ENCODE results near the gene LRRC25.

LRRC25 gene

GRCh38 chr19:18435842-18436670 is 38.6 kb upstream of the LRRC25 start:
- DNase-seq (ENCODE audit: low spot score) = no peak

DNA sequence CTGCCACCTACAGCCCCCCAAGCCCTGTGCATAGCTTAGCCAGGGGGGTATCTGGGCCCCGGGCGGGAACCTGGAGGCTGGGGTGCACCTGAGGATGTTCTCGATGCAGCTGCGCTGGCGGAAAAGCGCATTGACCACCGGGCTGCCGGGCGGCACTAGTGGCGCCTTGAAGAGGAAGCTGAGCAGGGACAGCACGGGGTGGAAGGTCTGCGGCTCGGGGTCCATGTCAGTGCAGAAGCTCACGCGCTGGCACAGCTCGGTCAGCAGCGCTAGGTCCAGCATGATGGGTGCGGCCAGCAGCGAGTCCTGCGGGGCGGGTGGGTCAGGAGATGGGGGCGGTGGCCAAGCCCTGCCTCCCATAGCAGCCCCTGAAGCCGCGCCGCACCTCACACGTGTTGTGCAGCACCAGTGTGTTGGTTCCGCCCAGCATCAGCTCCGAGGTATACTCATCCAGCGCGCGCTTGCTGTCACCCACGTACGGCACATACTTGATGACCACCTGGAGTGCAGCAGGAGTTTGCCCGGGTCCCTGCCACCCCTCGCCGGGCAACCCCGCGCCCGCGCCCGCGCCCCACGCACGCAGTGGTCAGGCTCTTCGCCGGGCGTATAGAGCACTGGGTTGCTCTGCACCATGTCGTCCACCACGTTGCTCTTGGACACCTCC is 37.9 kb upstream of the LRRC25 start:
- no peak for DNase-seq (ENCODE audit: low spot score)

DNA sequence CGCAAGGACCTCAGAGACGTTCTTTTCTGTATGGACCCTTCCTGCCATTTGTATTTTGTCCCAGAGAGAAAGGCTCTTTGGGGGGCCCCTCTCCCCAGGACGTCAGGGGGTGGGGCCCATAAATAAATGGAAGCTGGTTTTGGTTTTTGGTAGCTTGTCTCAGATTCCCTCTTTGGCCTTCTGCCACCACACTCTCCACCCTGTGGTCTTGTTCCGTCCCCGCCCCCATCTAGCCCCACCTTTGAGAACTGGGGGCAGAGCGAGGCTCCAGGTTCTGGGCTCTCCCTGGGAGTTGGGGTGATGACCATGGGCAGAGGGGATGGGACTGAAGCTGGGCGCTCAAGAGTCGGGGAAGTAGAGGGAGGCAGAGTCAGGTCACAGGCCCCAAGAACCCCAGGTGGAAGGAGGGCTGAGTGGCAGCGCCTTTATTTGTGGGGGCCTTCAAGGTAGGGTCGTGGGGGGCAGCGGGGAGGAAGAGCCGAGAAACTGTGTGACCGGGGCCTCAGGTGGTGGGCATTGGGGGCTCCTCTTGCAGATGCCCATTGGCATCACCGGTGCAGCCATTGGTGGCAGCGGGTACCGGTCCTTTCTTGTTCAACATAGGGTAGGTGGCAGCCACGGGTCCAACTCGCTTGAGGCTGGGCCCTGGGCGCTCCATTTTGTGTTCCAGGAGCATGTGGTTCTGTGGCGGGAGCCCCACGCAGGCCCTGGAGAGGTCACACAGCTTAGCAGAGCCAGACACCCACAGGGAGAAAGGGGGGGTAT is 37.2 kb upstream of the LRRC25 start:
- DNase-seq (ENCODE audit: low spot score) = no peak

DNA sequence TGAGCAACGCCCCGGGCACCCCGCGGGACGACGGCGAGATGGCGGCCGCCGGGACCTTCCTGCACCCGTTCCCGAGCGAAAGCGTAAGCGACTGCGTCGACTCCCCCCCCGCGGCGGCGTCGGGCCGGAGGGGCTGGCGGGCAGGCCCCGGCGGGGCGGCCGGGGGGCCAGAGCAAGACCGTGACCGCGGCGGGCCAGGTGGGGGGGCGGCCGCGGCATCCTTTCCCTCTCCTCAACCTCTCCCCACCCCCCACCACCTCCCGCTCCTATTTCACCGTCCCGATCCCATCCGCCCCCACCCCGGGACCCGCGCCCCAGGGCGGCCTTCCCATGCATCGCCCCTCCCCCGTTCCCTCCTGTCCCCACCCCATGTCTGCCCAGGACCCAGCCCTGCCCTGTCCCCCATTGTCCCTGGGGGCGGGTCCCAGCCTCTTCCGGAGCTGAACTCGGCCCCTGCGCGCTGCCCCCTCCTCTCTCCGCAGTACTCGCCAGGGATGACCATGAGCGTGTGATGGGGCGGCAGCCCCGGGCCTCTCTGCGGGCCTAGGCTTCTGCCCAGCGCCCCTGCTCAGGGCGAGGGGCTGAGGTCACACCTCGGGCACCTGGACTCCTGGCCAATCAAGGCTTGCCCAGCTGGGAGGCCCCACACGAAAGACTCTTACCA is 36.4 kb upstream of the LRRC25 start:
- no peak for DNase-seq (ENCODE audit: low spot score)

- DNase-seq (ENCODE audit: low spot score) = no peak
Measured at GRCh38 chr19:18433015-18433691, 35.7 kb upstream of the LRRC25 start.

- no peak for DNase-seq (ENCODE audit: low spot score)
Measured at GRCh38 chr19:18432275-18433014, 35.0 kb upstream of the LRRC25 start.

- no peak for DNase-seq (ENCODE audit: low spot score)
Measured at GRCh38 chr19:18431351-18432197, 34.2 kb upstream of the LRRC25 start.

GRCh38 chr19:18430417-18431144 is 33.2 kb upstream of the LRRC25 start:
- no peak for DNase-seq (ENCODE audit: low spot score)

- no peak for DNase-seq (ENCODE audit: low spot score)
Measured at GRCh38 chr19:18429717-18430416, 32.4 kb upstream of the LRRC25 start.

GRCh38 chr19:18428787-18429674 is 31.6 kb upstream of the LRRC25 start:
- no peak for DNase-seq (ENCODE audit: low spot score)

DNA sequence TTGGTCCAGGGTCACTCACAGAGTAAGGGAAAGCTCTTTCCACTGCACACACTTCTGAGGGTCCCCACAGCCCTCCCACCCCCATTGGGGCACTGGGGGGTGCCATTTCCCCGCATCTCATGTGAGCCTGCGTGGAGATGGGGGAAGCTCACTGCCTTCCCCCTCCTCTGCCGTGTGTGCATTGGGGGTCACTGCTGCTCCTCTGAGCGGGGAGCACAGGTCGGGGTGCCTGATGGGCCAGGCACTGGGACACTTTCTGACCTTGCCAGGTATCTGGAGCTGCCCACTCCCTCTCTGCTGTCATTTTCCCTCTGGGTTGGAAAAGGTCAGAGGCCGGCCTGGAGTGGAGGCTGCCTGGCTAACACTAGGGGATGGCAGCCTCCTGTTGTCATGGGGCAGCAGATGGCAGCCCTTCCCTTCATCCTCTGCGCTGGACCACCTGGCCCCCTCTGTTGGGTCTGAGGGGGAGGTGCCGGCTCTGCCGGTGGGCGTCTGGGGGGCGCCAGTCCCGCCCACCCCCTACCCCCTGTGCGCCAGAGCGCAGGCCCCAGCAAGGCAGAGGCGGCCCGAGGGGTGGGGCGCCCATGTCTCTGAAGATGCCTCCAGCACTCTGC is 30.9 kb upstream of the LRRC25 start:
- DNase-seq (ENCODE audit: low spot score) = no peak

- DNase-seq (ENCODE audit: low spot score) = no peak
Measured at GRCh38 chr19:18427743-18428113, 30.3 kb upstream of the LRRC25 start.

GRCh38 chr19:18427080-18427742 is 29.8 kb upstream of the LRRC25 start:
- no peak for DNase-seq (ENCODE audit: low spot score)

- DNase-seq (ENCODE audit: low spot score) = no peak
Measured at GRCh38 chr19:18426416-18426767, 29.0 kb upstream of the LRRC25 start.

DNA sequence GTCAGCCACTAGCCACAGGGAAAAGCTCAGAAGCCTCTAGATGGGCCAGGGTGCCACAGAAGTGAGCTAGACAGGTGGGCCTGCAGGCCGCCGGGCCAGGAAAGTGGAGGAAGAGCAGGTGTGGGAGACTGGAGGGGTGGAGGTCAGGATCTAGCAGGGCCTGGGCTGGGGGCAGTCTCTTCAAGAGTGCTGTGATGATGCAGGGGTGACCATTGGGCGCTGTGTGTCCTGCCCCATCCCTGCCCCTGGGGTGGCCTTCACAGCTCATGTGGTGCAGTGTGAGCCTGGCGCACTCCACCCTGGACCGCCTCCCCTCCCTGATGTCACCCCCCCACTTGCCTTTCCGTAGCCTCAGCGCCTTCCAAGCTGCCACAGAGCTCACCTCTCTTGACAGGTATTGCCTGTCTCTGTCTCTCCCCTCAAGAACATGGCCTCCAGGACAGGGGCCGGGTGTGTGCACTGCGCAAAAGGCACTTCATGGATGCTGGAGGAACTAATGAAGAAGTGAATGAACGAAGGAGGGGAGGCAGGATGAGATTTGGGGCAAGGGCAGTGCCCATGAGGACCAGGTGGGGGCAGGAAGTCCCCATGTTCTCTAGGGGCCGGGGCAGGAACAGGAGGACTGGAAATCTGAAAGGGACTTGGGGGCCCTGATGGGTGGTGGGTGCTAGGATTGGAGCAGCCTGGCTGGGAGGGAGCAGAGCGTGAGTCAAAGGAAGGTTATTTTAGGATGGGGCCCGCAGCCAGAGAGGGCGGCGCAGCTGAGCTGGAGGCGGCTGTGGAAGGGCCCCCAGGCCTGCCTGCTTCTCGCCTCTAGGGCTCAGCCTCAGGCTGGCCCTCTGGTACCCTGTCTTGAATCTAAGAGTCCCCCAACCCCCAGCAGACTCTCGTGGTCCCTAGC is 28.3 kb upstream of the LRRC25 start:
- DNase-seq (ENCODE audit: low spot score) = no peak
